ENCODE measurements around the gene KCNG2. TPM values are rescaled to one million over a fixed set of nuclear protein-coding genes. Genes with fewer than 3 reads are reported as not detected.
"Not testable (repeated sequence)": the region's sequence is repeated elsewhere in the genome, so short reads cannot be mapped to it uniquely, and the experiment has no call there.

KCNG2 gene
- total and polyA plus RNA-seq, 2 of the 8 experiments (the other 6 are each of a cell fraction or from before 2014, with no cell fraction given) = 0.19 to 0.74 TPM

- no peak for TF ChIP-seq TCF12 (IDR thresholded peaks at IDR 0.05; ENCODE audit: low read depth, low read length)
- TF ChIP-seq JUND (IDR thresholded peaks at IDR 0.05; ENCODE audit: low read length) = no peak
- TF ChIP-seq TAF1 (IDR thresholded peaks at IDR 0.05; ENCODE audit: low read depth, low read length) = no peak
- TF ChIP-seq KDM5A (IDR thresholded peaks at IDR 0.05; ENCODE audit: low read length) = no peak
- no peak for TF ChIP-seq ZNF274 (IDR thresholded peaks at IDR 0.05; ENCODE audit: borderline replicate concordance, extremely low read depth, low read length)
- TF ChIP-seq BACH1 (IDR thresholded peaks at IDR 0.05; ENCODE audit: low read length) = no peak
These were observed 79.7 kb downstream of the KCNG2 start (continued) for GRCh38 chr18:79877163-79878091.

- H2BK20ac ChIP-seq (ENCODE audit: low read length); H3K27ac ChIP-seq (ENCODE audit: low read depth, low read length); FAIRE-seq; H2BK5ac ChIP-seq (ENCODE audit: low read depth, low read length); H3K14ac ChIP-seq (ENCODE audit: insufficient read length); H3K23ac ChIP-seq (ENCODE audit: insufficient read length); POLR2A ChIA-PET (ENCODE audit: partially characterized antibody); H3K36me3 ChIP-seq (ENCODE audit: control insufficient read depth in 2 of 4, insufficient read depth in 4 of 4, low read length in 3 of 4); H2BK15ac ChIP-seq (ENCODE audit: low read length); H2AK5ac ChIP-seq (ENCODE audit: low read depth, low read length); H2BK12ac ChIP-seq (ENCODE audit: low read depth, low read length); H3K4ac ChIP-seq (replicated peaks; ENCODE audit: insufficient read length, low read depth, low read length); H3K9ac ChIP-seq (replicated peaks in 1 of 4; ENCODE audit: extremely low read depth in 1 of 4, low read depth in 3 of 4, low read length in 3 of 4); H4K8ac ChIP-seq (ENCODE audit: extremely low read depth, insufficient read depth, low read length); DNase-seq (ENCODE audit: low read depth in 1 of 2, low spot score in 2 of 2); H3K4me2 ChIP-seq (ENCODE audit: insufficient read depth in 1 of 2, low read depth in 2 of 2, low read length in 2 of 2); H3K23me2 ChIP-seq (ENCODE audit: low read depth, low read length); H3K9me3 ChIP-seq (ENCODE audit: insufficient read depth in 2 of 2, low read depth in 1 of 2, low read length in 1 of 2); H3K4me3 ChIP-seq (ENCODE audit: extremely low read depth in 1 of 4, insufficient read depth in 2 of 4, low read depth in 3 of 4, low read length in 4 of 4); H2BK120ac ChIP-seq (replicated peaks; ENCODE audit: low read depth, low read length); H3K79me1 ChIP-seq (ENCODE audit: low read depth, low read length); H3K79me2 ChIP-seq (ENCODE audit: control insufficient read depth in 1 of 2, insufficient read depth in 2 of 2, low read length in 2 of 2); H3K56ac ChIP-seq (replicated peaks; ENCODE audit: insufficient read length, low read depth, low read length); H3K18ac ChIP-seq (ENCODE audit: extremely low read depth, low read length); H3K27me3 ChIP-seq (replicated peaks in 1 of 4; ENCODE audit: control insufficient read depth in 3 of 4, extremely low read depth in 1 of 4, insufficient read depth in 3 of 4, low read length in 3 of 4); H4K20me1 ChIP-seq (replicated peaks in 1 of 2; ENCODE audit: control insufficient read depth in 1 of 2, insufficient read depth in 2 of 2, low read length in 2 of 2); H2AFZ ChIP-seq (ENCODE audit: low read length); H4K5ac ChIP-seq (ENCODE audit: insufficient read length, low read depth, low read length); CTCF ChIA-PET (ENCODE audit: partially characterized antibody); H3K4me1 ChIP-seq (replicated peaks in 1 of 4; ENCODE audit: control insufficient read depth in 3 of 4, insufficient read depth in 4 of 4, low read length in 3 of 4); H4K91ac ChIP-seq (replicated peaks; ENCODE audit: insufficient read length, low read length): not testable (repeated sequence)
- WGBS, 2 experiments (ENCODE audit: extremely low coverage in 1 of 2, insufficient coverage in 1 of 2, insufficient read length in 1 of 2, insufficient replicate concordance in 2 of 2, low coverage in 1 of 2, low lambda C conversion rate in 2 of 2, missing lambda C conversion rate in 1 of 2) = 95% methylated on average over 18 of the region's 25 CpGs; no CpG with 5 or more reads in 1 of the 2 experiments
These were observed 80.5 kb downstream of the KCNG2 start for GRCh38 chr18:79878246-79878645.

Data from H1 (cell line).